Measurements from ENCODE around the gene ADAM12. TPM values are rescaled to one million over a fixed set of nuclear protein-coding genes. Genes with fewer than 3 reads are reported as not detected.

ADAM12 gene
- total and polyA plus RNA-seq, 9 of the 15 experiments (the other 6 are each of a cell fraction or from before 2014, with no cell fraction given): not detected

DNA sequence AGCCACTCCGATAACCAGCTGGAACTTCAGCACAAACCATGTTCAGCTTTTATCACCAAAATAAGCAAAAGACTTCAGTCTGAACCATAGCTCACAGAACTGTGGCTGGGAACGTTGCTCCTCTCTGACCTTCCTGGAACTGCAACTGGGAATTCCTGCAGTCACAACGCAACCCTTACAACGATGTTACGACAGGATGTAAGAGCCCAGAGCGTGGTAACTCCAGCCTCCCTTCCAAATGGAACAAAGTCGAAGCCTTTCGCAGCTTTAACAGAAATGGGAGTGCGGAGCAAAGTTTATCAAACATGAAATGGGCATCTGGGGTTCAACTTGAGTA, 162.6 kb downstream of the ADAM12 start:
- Histone ChIP-seq H3K9ac (ENCODE audit: insufficient read depth in 1 of 2, low read depth in 2 of 2, low read length in 2 of 2) (no peak overlapping the region), H3K4me3 (no peak overlapping the region), H3K4me2 (ENCODE audit: insufficient read depth, low read length) (0 out of 2 replicates have a peak overlapping the region, but pooled peaks have one; percentile 37), H3K4me1 (replicated peaks in 1 of 2; ENCODE audit: control insufficient read depth in 2 of 2, insufficient read depth in 2 of 2, low read length in 2 of 2) (no peaks in the 10 kb centered on the region; a peak in 2 of 5 replicates), H3K27ac (ENCODE audit: extremely low read depth, low read depth, low read length) (no peak overlapping the region), H3K36me3 (ENCODE audit: control insufficient read depth, insufficient read depth, low read length) (no peaks in the 10 kb centered on the region), H3K27me3 (ENCODE audit: control insufficient read depth in 2 of 2, insufficient read depth in 2 of 2, low read length in 2 of 2) (peaks cover 0 to 24% of the 10 kb centered on the region in 2 experiments; a peak in 2 of 5 replicates), H3K79me2 (ENCODE audit: control insufficient read depth, insufficient read depth, low read length) (no peaks in the 10 kb centered on the region), H3K9me3 (replicated peaks; ENCODE audit: control insufficient read depth, insufficient read depth, low read depth, low read length) (no peaks in the 10 kb centered on the region), H3K9me1 (ENCODE audit: control insufficient read depth, insufficient read depth, low read length) (no peaks in the 10 kb centered on the region), H4K20me1 (replicated peaks; ENCODE audit: control insufficient read depth, insufficient read depth, low read length) (no peaks in the 10 kb centered on the region), H2AFZ (ENCODE audit: low read depth, low read length) (peak overlapping the region; percentile 23; the same call in 1 of the 2 replicates)
- POLR2A ChIA-PET: interaction anchor here (0.6 kb wide), 1 partner anchor 706 kb away, joined by 3 read pairs; no protein-coding TSS in a partner anchor
- intact Hi-C loops (cut with micrococcal nuclease): no loop called here
- CTCF ChIA-PET (ENCODE audit: low intra/inter-chr PET ratio): no interaction called here
- BruUV-seq (replicated peaks): no TSS peak
- TF ChIP-seq, protein P1, sequence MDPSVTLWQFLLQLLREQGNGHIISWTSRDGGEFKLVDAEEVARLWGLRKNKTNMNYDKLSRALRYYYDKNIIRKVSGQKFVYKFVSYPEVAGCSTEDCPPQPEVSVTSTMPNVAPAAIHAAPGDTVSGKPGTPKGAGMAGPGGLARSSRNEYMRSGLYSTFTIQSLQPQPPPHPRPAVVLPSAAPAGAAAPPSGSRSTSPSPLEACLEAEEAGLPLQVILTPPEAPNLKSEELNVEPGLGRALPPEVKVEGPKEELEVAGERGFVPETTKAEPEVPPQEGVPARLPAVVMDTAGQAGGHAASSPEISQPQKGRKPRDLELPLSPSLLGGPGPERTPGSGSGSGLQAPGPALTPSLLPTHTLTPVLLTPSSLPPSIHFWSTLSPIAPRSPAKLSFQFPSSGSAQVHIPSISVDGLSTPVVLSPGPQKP (CRISPR knock-in tag; IDR thresholded peaks at IDR 0.05): no peak
- TF ChIP-seq CBX3 (IDR thresholded peaks at IDR 0.05; ENCODE audit: borderline replicate concordance in 1 of 2, low read length in 2 of 2) (no peak), PHB (CRISPR knock-in tag; IDR thresholded peaks at IDR 0.05) (no peak), MCM3 (IDR thresholded peaks at IDR 0.05) (no peak), PHB2 (IDR thresholded peaks at IDR 0.05; ENCODE audit: low read depth) (no peak), ZBTB1 (CRISPR knock-in tag; IDR thresholded peaks at IDR 0.05; ENCODE audit: borderline replicate concordance, low read depth) (no peak), NBN (IDR thresholded peaks at IDR 0.05; ENCODE audit: low read depth) (no peak), TRIM24 (IDR thresholded peaks at IDR 0.05) (no peak), XRCC3 (IDR thresholded peaks at IDR 0.05) (no peak), NCOA1 (IDR thresholded peaks at IDR 0.05; ENCODE audit: low read depth) (no peak), SMAD2 (IDR thresholded peaks at IDR 0.05; ENCODE audit: low read depth, low read length) (no peak), SMAD4 (CRISPR knock-in tag; conservative IDR thresholded peaks at IDR 0.05) (no peak), KLF1 (tag; IDR thresholded peaks at IDR 0.05) (no peak)
- TF ChIP-seq, protein P2, sequence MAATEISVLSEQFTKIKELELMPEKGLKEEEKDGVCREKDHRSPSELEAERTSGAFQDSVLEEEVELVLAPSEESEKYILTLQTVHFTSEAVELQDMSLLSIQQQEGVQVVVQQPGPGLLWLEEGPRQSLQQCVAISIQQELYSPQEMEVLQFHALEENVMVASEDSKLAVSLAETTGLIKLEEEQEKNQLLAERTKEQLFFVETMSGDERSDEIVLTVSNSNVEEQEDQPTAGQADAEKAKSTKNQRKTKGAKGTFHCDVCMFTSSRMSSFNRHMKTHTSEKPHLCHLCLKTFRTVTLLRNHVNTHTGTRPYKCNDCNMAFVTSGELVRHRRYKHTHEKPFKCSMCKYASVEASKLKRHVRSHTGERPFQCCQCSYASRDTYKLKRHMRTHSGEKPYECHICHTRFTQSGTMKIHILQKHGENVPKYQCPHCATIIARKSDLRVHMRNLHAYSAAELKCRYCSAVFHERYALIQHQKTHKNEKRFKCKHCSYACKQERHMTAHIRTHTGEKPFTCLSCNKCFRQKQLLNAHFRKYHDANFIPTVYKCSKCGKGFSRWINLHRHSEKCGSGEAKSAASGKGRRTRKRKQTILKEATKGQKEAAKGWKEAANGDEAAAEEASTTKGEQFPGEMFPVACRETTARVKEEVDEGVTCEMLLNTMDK (IDR thresholded peaks at IDR 0.05; ENCODE audit: borderline replicate concordance, insufficient read depth, low read depth, low read length, poor library complexity, severe bottlenecking): no peak
- DNase-seq (ENCODE audit: extremely low read depth in 1 of 4, low spot score in 3 of 4) (no peak), FAIRE-seq (no peak), ATAC-seq (no peak)
- WGBS (ENCODE audit: insufficient coverage, low coverage, missing lambda C conversion rate): 29% methylated on average over 7 of the region's 9 CpGs
- in situ Hi-C loops (cut with MboI): no loop called here

Measured in K562 (cell line).